RKO (cell line): ENCODE data around the gene ATL3.
"Not testable (repeated sequence)": the region's sequence is repeated elsewhere in the genome, so short reads cannot be mapped to it uniquely, and the experiment has no call there.

ENCODE experiments used
- DNase-seq: peaks from one replicate; pipeline ENCODE4 v3.0.0-alpha.2; 2016; ENCODE audit warnings: low spot score

The ATL3 gene, protein sequence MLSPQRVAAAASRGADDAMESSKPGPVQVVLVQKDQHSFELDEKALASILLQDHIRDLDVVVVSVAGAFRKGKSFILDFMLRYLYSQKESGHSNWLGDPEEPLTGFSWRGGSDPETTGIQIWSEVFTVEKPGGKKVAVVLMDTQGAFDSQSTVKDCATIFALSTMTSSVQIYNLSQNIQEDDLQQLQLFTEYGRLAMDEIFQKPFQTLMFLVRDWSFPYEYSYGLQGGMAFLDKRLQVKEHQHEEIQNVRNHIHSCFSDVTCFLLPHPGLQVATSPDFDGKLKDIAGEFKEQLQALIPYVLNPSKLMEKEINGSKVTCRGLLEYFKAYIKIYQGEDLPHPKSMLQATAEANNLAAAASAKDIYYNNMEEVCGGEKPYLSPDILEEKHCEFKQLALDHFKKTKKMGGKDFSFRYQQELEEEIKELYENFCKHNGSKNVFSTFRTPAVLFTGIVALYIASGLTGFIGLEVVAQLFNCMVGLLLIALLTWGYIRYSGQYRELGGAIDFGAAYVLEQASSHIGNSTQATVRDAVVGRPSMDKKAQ

DNA sequence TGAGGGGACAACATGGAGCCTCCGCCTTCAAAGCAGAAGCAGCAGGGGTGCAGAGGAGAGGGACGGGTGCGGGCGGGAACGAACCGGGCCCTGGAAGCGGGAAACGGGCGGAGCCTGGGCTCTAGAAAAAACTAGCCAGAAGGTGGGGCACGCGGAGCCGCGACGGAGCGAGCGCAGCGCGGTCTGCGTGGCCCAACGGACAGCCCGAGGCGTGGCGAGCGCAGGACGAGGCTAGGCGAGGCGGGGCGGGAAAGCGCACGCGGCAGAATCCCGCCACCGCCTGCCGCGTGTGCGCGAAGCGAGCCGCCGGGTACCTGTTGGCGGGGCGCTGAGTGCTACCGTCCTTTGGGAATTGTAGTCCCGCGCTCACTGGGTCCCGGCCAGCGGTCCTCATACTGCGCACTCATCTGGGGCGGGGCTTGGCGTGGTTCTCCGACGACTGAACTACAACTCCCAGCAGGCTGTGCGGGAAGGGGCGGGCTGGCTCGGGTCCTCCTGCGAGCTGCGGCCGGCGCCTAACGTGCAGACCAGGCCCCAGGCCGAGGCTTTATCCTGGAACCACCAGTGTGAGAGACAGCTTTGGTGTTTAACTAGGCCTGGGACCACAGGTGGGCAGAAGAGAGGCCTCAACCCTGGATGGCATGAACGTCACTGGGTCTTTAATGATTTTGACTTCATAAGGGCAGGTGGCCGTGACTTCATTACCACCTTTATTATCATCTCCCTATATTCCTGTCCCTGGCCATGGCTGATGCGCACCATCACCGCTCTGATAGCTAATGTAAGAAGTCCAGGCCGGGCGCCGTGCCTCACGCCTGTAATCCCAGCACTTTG lies at the start of gene ATL3:
ATL3 (minus strand) TSS at position 55 of the 834 bp plus-strand sequence; CDS start at position 14, 41 bp downstream.
- DNase-seq = peak; percentile 98

GRCh38 chr11:63720611-63721010 lies 49.4 kb upstream of the ATL3 start:
- no peak for DNase-seq

GRCh38 chr11:63719987-63720386 lies 48.8 kb upstream of the ATL3 start:
- no peak for DNase-seq

- no peak for DNase-seq
These were observed 47.8 kb upstream of the ATL3 start for GRCh38 chr11:63719001-63719400.

GRCh38 chr11:63716046-63716445 lies 44.9 kb upstream of the ATL3 start:
- DNase-seq = no peak

GRCh38 chr11:63713766-63714165 lies 42.6 kb upstream of the ATL3 start:
- no peak for DNase-seq

DNA sequence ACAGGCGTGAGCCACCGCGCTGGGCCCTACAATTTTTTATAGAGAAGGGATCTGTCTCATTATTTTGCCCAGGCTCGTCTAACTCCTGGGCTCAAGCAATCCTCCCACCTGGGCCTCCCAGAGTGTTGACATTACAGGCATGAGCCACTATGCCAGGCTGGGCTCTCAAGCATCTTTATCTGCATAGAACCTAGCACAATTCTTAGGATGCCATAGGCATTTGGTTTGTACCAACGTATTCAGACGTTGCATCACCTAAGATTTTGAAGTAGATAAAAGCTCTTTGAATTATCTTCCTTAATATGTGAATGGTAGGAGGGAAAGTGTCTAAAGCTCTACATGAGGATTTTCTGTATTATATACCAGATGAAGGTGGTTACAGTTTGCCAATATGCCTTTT lies 40.7 kb upstream of the ATL3 start:
- no peak for DNase-seq

- no peak for DNase-seq
These were observed 39.5 kb upstream of the ATL3 start for GRCh38 chr11:63710476-63711217.

DNA sequence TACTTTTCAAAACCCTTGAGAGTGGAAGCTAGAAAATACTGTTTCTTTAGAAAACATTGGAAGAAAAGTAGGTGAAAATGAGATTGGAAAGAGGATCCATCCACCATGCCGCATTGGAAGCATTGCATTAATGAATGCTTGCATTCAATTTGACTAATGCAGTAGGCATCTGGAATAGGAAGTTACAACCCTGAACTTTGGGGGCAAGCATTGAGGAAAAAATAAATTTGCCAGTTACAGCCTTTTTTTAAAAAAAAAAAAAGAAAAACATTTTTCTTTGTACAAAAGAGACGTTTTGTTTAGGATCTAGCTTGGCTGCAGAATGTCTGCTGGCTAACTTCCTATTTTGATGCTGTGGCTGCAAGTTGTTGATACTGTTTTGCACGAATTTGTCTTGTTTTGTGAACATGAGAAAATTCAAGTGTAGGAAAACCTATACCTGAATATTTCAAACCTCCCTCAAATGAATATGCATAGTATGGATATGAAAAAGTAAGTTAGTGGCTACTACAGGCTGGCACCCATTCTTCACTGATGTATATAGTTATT lies 38.2 kb upstream of the ATL3 start:
- no peak for DNase-seq

GRCh38 chr11:63708764-63709163 lies 37.6 kb upstream of the ATL3 start:
- DNase-seq = no peak

GRCh38 chr11:63705526-63705925 lies 34.4 kb upstream of the ATL3 start:
- DNase-seq = no peak

DNA sequence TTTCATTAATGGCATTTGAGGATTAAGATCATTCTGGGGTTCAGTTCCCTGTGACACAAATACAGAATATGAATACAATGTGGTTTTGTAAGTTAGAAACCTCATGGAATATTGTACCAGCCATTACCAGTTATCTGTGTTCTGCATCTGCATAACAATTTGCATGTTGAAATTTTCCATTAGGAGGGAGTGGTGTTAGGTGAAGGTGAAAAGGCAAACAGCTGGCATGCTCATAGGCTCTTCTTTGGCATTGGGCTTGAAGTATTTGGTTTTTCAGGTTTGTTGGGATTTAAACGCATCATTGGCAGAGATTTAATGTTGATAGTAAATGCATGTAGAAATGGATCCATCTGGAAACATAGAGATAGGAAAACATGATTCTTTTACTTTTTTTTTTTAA lies 28.7 kb upstream of the ATL3 start:
- no peak for DNase-seq

GRCh38 chr11:63698976-63699733 lies 28.0 kb upstream of the ATL3 start:
- no peak for DNase-seq

DNA sequence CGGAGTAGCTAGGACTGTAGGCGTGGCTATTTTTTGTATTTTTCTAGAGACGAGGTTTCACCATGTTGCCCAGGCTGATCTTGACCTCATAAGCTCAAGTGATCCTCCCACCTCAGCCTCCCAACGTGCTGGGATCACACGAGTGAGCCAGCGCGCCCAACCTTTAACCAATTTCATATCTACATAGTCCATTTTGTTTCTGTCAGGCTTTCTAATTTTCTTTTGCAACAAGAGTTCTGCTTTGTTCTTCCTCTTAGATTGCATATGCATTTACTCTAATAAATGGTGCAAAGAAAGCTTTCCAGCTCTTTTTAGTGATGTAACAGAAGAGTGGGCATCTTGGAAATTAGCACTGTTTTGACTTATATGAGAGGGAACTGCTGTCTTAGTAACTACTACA lies 23.4 kb upstream of the ATL3 start:
- no peak for DNase-seq

- DNase-seq = no peak
These were observed 16.7 kb upstream of the ATL3 start for GRCh38 chr11:63687845-63688244.

DNA sequence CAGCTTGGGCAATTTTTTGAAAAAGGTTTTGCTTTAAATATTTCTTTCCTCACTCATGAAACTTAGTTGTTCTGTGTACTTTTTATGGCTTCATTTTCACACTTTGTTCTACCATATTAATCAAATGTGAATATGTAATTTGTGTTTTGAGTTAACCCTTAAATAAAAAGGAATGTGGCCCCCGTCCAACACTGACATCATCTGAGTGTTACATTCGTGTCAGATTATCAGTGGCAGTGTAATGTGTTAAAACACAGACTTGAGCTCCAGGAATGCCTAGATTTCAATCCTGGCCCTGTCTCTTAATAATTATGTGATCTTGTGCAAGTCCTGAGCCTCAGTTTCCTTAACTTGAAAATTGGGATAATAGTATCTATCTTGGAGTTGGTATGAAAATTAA lies 15.8 kb upstream of the ATL3 start:
- DNase-seq = no peak

GRCh38 chr11:63685158-63685721 lies 14.1 kb upstream of the ATL3 start:
- DNase-seq = not testable (repeated sequence)

- DNase-seq = peak; percentile 33
These were observed 12.2 kb upstream of the ATL3 start for GRCh38 chr11:63683133-63683991.

- DNase-seq = peak; percentile 52
These were observed 11.2 kb upstream of the ATL3 start for GRCh38 chr11:63682066-63683021.
